Type B pancreatic cell (in vitro differentiated cells): Measurements from ENCODE around the gene SLC26A4. TPM values are rescaled to one million over a fixed set of nuclear protein-coding genes. Genes with fewer than 3 reads are reported as not detected.

Experiments
- DNase-seq: peaks from one replicate; pipeline ENCODE4 v3.0.0; 2021; ENCODE audit warnings: mixed read lengths; ENCODE audit not compliant: unreplicated experiment; ENCODE audit errors: extremely low spot score
- H3K27ac Mint-ChIP-seq: 2 replicates; pipeline ENCODE4 v1.8.0; 2021; ENCODE audit warnings: mild to moderate bottlenecking, mixed read lengths
- H3K27me3 Mint-ChIP-seq: 2 replicates; pipeline ENCODE4 v1.8.0; 2021; ENCODE audit warnings: mixed read lengths
- H3K36me3 Mint-ChIP-seq: 2 replicates; pipeline ENCODE4 v1.8.0; 2021; ENCODE audit warnings: mixed read lengths
- H3K4me1 Mint-ChIP-seq: one replicate; pipeline ENCODE4 v1.8.0; 2021; ENCODE audit warnings: mixed read lengths; ENCODE audit not compliant: unreplicated experiment
- H3K4me3 Mint-ChIP-seq: 2 replicates; pipeline ENCODE4 v1.8.0; 2021; ENCODE audit warnings: mild to moderate bottlenecking, mixed read lengths
- H3K9me3 Mint-ChIP-seq: 2 replicates; pipeline ENCODE4 v1.8.0; 2021; ENCODE audit warnings: mixed read lengths
- total RNA-seq: library from RNA; stranded (reverse); gene quantifications from 2 replicates; pipeline ENCODE4 v1.2.1, GENCODE V29; 2021; ENCODE audit warnings: low replicate concordance
- TF ChIP-seq, protein P1 (sequence below): fragments of 200-600 bp; sonication (generic); conservative IDR thresholded peaks from 2 replicates; pipeline ENCODE4 v1.5.0; 2021; ENCODE audit warnings: antibody characterized with exemption, mild to moderate bottlenecking

Gene SLC26A4
- total RNA-seq, 1 donor from 2014 or later: not detected

GRCh38 chr7:107690084-107690483, 29.5 kb downstream of the SLC26A4 start:
- H3K27me3 Mint-ChIP-seq: peaks cover 44% of the 10 kb centered on the region
- no peaks in the 10 kb centered on the region for H3K4me1 Mint-ChIP-seq
- no peak overlapping the region for H3K4me3 Mint-ChIP-seq
- H3K9me3 Mint-ChIP-seq: no peaks in the 10 kb centered on the region
- H3K27ac Mint-ChIP-seq: no peak overlapping the region
- H3K36me3 Mint-ChIP-seq: no peaks in the 10 kb centered on the region
- TF ChIP-seq, protein P1, sequence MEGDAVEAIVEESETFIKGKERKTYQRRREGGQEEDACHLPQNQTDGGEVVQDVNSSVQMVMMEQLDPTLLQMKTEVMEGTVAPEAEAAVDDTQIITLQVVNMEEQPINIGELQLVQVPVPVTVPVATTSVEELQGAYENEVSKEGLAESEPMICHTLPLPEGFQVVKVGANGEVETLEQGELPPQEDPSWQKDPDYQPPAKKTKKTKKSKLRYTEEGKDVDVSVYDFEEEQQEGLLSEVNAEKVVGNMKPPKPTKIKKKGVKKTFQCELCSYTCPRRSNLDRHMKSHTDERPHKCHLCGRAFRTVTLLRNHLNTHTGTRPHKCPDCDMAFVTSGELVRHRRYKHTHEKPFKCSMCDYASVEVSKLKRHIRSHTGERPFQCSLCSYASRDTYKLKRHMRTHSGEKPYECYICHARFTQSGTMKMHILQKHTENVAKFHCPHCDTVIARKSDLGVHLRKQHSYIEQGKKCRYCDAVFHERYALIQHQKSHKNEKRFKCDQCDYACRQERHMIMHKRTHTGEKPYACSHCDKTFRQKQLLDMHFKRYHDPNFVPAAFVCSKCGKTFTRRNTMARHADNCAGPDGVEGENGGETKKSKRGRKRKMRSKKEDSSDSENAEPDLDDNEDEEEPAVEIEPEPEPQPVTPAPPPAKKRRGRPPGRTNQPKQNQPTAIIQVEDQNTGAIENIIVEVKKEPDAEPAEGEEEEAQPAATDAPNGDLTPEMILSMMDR: no peak
- no peak for DNase-seq

- no peaks in the 10 kb centered on the region for H3K9me3 Mint-ChIP-seq
- no peaks in the 10 kb centered on the region for H3K4me1 Mint-ChIP-seq
- DNase-seq: no peak
- H3K27ac Mint-ChIP-seq: no peak overlapping the region
- peaks cover 42% of the 10 kb centered on the region for H3K27me3 Mint-ChIP-seq
- TF ChIP-seq, protein P1: no peak
- no peaks in the 10 kb centered on the region for H3K36me3 Mint-ChIP-seq
- no peak overlapping the region for H3K4me3 Mint-ChIP-seq
Measured at GRCh38 chr7:107690611-107691010, 30.0 kb downstream of the SLC26A4 start.

DNA sequence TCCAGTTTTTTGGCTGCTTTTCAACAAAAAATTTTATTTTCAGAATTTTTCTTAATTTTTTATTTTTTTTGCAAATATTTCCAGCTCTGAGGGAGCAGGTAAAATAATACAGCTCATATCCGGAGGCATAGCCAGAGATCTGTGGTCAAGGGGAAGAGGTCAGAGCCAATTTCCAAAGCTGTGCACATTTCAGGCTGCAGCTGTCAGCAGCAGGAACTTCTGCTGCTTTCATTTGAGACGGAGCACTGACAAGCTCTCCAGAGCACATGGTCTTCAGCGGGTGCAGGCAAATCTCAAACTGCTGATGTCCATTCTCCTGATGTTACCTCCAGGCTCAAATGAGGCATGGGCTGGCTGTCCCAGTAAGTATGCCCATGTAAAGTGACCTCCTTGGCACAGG, 31.1 kb downstream of the SLC26A4 start:
- Mint-ChIP-seq H3K27ac (no peak overlapping the region), H3K4me3 (no peak overlapping the region), H3K36me3 (no peaks in the 10 kb centered on the region), H3K9me3 (no peaks in the 10 kb centered on the region), H3K27me3 (peaks cover 38% of the 10 kb centered on the region), H3K4me1 (no peaks in the 10 kb centered on the region)
- DNase-seq: no peak
- TF ChIP-seq, protein P1: no peak

GRCh38 chr7:107692501-107692900, 31.9 kb downstream of the SLC26A4 start:
- no peaks in the 10 kb centered on the region for H3K9me3 Mint-ChIP-seq
- H3K4me1 Mint-ChIP-seq: no peaks in the 10 kb centered on the region
- H3K27me3 Mint-ChIP-seq: peaks cover 38% of the 10 kb centered on the region
- H3K27ac Mint-ChIP-seq: no peak overlapping the region
- no peak for DNase-seq
- no peaks in the 10 kb centered on the region for H3K36me3 Mint-ChIP-seq
- H3K4me3 Mint-ChIP-seq: no peak overlapping the region
- TF ChIP-seq, protein P1: no peak

DNA sequence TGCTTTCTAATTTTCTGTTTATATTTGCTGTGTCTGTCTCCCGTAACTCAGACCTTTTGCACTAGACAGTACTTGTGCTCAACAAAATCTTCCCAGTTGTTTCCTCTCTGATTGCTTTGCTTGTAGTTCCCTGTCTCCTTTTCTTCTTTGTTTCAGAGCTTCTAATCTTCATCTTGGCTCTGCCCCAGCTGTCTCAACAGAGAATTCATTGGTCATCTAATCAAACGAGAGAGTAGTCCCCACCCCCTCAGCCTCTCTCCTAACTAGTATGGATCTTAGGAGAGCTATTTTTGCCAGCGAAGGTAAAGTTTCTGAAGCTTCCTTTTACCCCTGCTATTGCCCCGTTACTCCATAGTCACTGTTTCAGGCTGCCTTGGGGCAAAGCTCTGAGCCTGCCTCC, 32.8 kb downstream of the SLC26A4 start:
- no peak overlapping the region for H3K27ac Mint-ChIP-seq
- no peaks in the 10 kb centered on the region for H3K36me3 Mint-ChIP-seq
- H3K4me1 Mint-ChIP-seq: no peaks in the 10 kb centered on the region

More for the DNA sequence above, 32.8 kb downstream of the SLC26A4 start:
- Mint-ChIP-seq H3K27me3 (peaks cover 38% of the 10 kb centered on the region), H3K4me3 (no peak overlapping the region), H3K9me3 (no peaks in the 10 kb centered on the region)
- TF ChIP-seq, protein P1: no peak
- no peak for DNase-seq
